PFSK-1 (cell line): ENCODE measurements around the gene GPX7.

Experiments
- FOXP2 ChIP-seq: optimal IDR thresholded peaks from 2 replicates; pipeline ENCODE3; 2011; ENCODE audit warnings: borderline replicate concordance, control low read depth, inconsistent platforms; ENCODE audit not compliant: insufficient read depth; ENCODE audit errors: extremely low read length, extremely low read depth
- POLR2AphosphoS5 ChIP-seq: IDR thresholded peaks from 2 replicates; pipeline ENCODE4 v1.6.1; 2012; ENCODE audit warnings: low read depth, mild to moderate bottlenecking, control low read depth, low read length, moderate library complexity
- REST ChIP-seq, 2 experiments: IDR thresholded peaks; 2 replicates each; pipeline versions ENCODE4 v1.6.1 to v1.8.0; 2011 to 2012; ENCODE audit warnings: low read depth in 2 of 2, low read length in 2 of 2, control low read depth in 1 of 2, inconsistent platforms in 1 of 2, mild to moderate bottlenecking in 1 of 2, moderate library complexity in 1 of 2; ENCODE audit not compliant: insufficient read depth in 1 of 2
- SIN3A ChIP-seq: IDR thresholded peaks from 2 replicates; pipeline ENCODE4 v1.6.1; 2012; ENCODE audit warnings: mild to moderate bottlenecking, low read length, moderate library complexity, borderline replicate concordance; ENCODE audit not compliant: insufficient read depth
- TAF1 ChIP-seq: IDR thresholded peaks from 2 replicates; pipeline ENCODE4 v1.6.1; 2012; ENCODE audit warnings: low read length, control low read depth, borderline replicate concordance; ENCODE audit not compliant: insufficient read depth

The GPX7 gene

GRCh38 chr1:52554756-52555155 is 47.4 kb upstream of the GPX7 start:
- TF ChIP-seq SIN3A (no peak), REST (IDR thresholded peaks at IDR 0.05; ENCODE audit: insufficient read depth in 1 of 2, low read depth in 2 of 2, low read length in 2 of 2) (no peak), FOXP2 (no peak), TAF1 (no peak), POLR2AphosphoS5 (no peak)

- TF ChIP-seq SIN3A: no peak
- TF ChIP-seq REST (IDR thresholded peaks at IDR 0.05; ENCODE audit: insufficient read depth in 1 of 2, low read depth in 2 of 2, low read length in 2 of 2): no peak
These were observed 45.4 kb upstream of the GPX7 start for GRCh38 chr1:52556641-52557360.

- TF ChIP-seq TAF1: no peak
These were observed 43.2 kb upstream of the GPX7 start for GRCh38 chr1:52558941-52559340.

- TF ChIP-seq POLR2AphosphoS5: no peak
- TF ChIP-seq TAF1: no peak
- TF ChIP-seq FOXP2: no peak
- TF ChIP-seq REST (IDR thresholded peaks at IDR 0.05; ENCODE audit: insufficient read depth in 1 of 2, low read depth in 2 of 2, low read length in 2 of 2): no peak
- TF ChIP-seq SIN3A: no peak
These were observed 42.3 kb upstream of the GPX7 start for GRCh38 chr1:52559875-52560274.

GRCh38 chr1:52562766-52563165 is 39.4 kb upstream of the GPX7 start:
- TF ChIP-seq TAF1 (no peak), FOXP2 (no peak), REST (IDR thresholded peaks at IDR 0.05; ENCODE audit: insufficient read depth in 1 of 2, low read depth in 2 of 2, low read length in 2 of 2) (no peak), POLR2AphosphoS5 (no peak), SIN3A (no peak)
